Measurements from ENCODE around the gene EEF1G.

The EEF1G gene

DNA sequence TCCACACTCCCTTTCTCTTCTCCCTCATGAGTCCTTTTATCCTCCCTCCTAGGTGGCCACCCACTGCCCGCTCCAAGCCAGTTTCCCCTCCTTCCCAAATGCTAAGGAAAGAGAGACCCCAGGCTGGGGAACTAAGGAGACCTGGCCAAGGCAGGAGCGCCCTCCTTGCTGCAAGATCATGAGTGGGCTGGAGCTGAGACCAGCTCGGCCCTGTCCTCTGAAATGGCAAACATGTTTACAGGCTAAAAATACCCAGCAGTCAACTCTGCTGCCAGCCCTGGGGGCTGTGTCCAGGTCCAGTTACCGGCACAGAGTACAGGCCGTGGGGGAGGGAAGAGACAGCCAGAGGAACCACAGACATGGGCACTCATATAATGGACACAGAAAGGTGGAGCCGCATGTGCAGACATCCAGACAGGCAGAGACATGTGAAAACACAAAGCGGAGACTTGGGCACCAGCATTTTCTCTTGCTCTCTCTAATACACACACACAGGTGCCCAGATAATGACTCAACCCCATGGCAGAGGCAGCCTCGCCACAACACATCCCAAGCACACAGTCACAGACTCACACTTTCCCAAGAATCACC lies 25.9 kb downstream of the EEF1G start:
- H3K9me3 ChIP-seq (ENCODE audit: control insufficient read depth, insufficient read depth, low read length): no peaks in the 10 kb centered on the region
- no peaks in the 10 kb centered on the region for H3K36me3 ChIP-seq (ENCODE audit: control insufficient read depth, insufficient read depth, low read length)
- H3K4me3 ChIP-seq (ENCODE audit: low read depth, low read length): peak overlapping the region; percentile 73
- H3K27me3 ChIP-seq (ENCODE audit: control insufficient read depth, insufficient read depth, low read length): peaks cover 70% of the 10 kb centered on the region
- peak overlapping the region; percentile 8 for H3K9ac ChIP-seq (ENCODE audit: low read depth, low read length)
- peaks cover 25% of the 10 kb centered on the region for H3K4me1 ChIP-seq (ENCODE audit: control insufficient read depth, insufficient read depth, low read length)

GRCh38 chr11:62546929-62547625 lies 26.6 kb downstream of the EEF1G start:
- H3K4me1 ChIP-seq (ENCODE audit: control insufficient read depth, insufficient read depth, low read length): peaks cover 21% of the 10 kb centered on the region
- peak overlapping the region; percentile 73 for H3K4me3 ChIP-seq (ENCODE audit: low read depth, low read length)
- H3K27me3 ChIP-seq (ENCODE audit: control insufficient read depth, insufficient read depth, low read length): peaks cover 73% of the 10 kb centered on the region
- H3K9me3 ChIP-seq (ENCODE audit: control insufficient read depth, insufficient read depth, low read length): no peaks in the 10 kb centered on the region
- H3K9ac ChIP-seq (ENCODE audit: low read depth, low read length): peak overlapping the region; percentile 1
- no peaks in the 10 kb centered on the region for H3K36me3 ChIP-seq (ENCODE audit: control insufficient read depth, insufficient read depth, low read length)

DNA sequence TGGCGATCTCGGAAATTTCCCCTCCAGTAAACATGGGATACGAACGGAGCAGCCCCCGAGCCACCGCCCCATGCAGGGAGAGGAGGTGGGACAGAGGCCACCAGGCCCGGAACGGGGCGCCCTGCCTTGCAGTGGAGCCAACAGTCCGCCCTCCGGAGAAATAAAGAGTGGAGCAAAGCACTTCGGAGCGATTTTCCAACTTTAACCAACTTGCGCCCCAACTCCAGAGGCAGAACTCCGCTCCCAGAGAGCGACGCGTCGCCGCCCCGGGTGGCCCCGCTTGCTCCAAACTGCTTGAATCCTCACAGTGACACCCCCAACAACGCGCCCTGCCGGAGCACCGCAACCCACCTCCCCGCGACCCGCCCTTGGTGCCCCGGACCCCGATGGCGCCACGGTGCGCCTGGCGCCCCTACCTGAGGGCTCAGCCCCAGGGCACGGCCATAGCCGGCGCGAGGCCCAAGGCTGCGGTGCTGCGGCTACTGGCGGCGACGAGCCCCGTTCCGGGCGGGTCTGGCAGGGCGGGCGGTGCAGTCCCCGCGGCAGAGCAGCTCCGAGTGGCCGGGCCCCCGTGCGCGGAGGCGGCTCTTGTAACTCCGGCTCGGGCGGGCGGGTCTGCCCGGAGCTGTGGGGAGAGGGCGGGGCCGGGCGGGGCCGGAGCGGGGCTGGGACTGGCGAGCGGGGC lies 27.3 kb downstream of the EEF1G start, which contains the start of gene AHNAK:
Gene AHNAK, minus strand, starts transcription at position 563 of the 685 bp plus-strand sequence. CDS start 10,708 bp downstream, outside the sequence.
- Histone ChIP-seq H3K27me3 (ENCODE audit: control insufficient read depth, insufficient read depth, low read length) (peaks cover 74% of the 10 kb centered on the region), H3K9me3 (ENCODE audit: control insufficient read depth, insufficient read depth, low read length) (no peaks in the 10 kb centered on the region), H3K36me3 (ENCODE audit: control insufficient read depth, insufficient read depth, low read length) (no peaks in the 10 kb centered on the region), H3K4me1 (ENCODE audit: control insufficient read depth, insufficient read depth, low read length) (peaks cover 17% of the 10 kb centered on the region), H3K9ac (ENCODE audit: low read depth, low read length) (peak within 1 kb of the TSS; percentile 12), H3K4me3 (ENCODE audit: low read depth, low read length) (peak within 1 kb of the TSS; percentile 73)

GRCh38 chr11:62545437-62546243 lies 28.1 kb downstream of the EEF1G start:
- peaks cover 17% of the 10 kb centered on the region for H3K4me1 ChIP-seq (ENCODE audit: control insufficient read depth, insufficient read depth, low read length)
- no peaks in the 10 kb centered on the region for H3K36me3 ChIP-seq (ENCODE audit: control insufficient read depth, insufficient read depth, low read length)
- peak overlapping the region; percentile 54 for H3K9ac ChIP-seq (ENCODE audit: low read depth, low read length)
- peak overlapping the region; percentile 73 for H3K4me3 ChIP-seq (ENCODE audit: low read depth, low read length)
- peaks cover 70% of the 10 kb centered on the region for H3K27me3 ChIP-seq (ENCODE audit: control insufficient read depth, insufficient read depth, low read length)
- no peaks in the 10 kb centered on the region for H3K9me3 ChIP-seq (ENCODE audit: control insufficient read depth, insufficient read depth, low read length)

- Histone ChIP-seq H3K4me1 (ENCODE audit: control insufficient read depth, insufficient read depth, low read length) (peaks cover 17% of the 10 kb centered on the region), H3K27me3 (ENCODE audit: control insufficient read depth, insufficient read depth, low read length) (peaks cover 62% of the 10 kb centered on the region)
Observed at GRCh38 chr11:62544581-62545436, 28.9 kb downstream of the EEF1G start.

GRCh38 chr11:62543680-62544444 lies 29.8 kb downstream of the EEF1G start:
- peak overlapping the region; percentile 73 for H3K4me3 ChIP-seq (ENCODE audit: low read depth, low read length)
- no peaks in the 10 kb centered on the region for H3K36me3 ChIP-seq (ENCODE audit: control insufficient read depth, insufficient read depth, low read length)
- H3K9me3 ChIP-seq (ENCODE audit: control insufficient read depth, insufficient read depth, low read length): no peaks in the 10 kb centered on the region
- H3K9ac ChIP-seq (ENCODE audit: low read depth, low read length): no peak overlapping the region
- H3K27me3 ChIP-seq (ENCODE audit: control insufficient read depth, insufficient read depth, low read length): peaks cover 53% of the 10 kb centered on the region
- peaks cover 17% of the 10 kb centered on the region for H3K4me1 ChIP-seq (ENCODE audit: control insufficient read depth, insufficient read depth, low read length)

More at GRCh38 chr11:62544581-62545436, 28.9 kb downstream of the EEF1G start:
- Histone ChIP-seq H3K4me3 (ENCODE audit: low read depth, low read length) (peak overlapping the region; percentile 73), H3K9ac (ENCODE audit: low read depth, low read length) (peak overlapping the region; percentile 54), H3K9me3 (ENCODE audit: control insufficient read depth, insufficient read depth, low read length) (no peaks in the 10 kb centered on the region), H3K36me3 (ENCODE audit: control insufficient read depth, insufficient read depth, low read length) (no peaks in the 10 kb centered on the region)

GRCh38 chr11:62542750-62543567 lies 30.7 kb downstream of the EEF1G start:
- Histone ChIP-seq H3K4me3 (ENCODE audit: low read depth, low read length) (peak overlapping the region; percentile 55), H3K4me1 (ENCODE audit: control insufficient read depth, insufficient read depth, low read length) (peaks cover 17% of the 10 kb centered on the region), H3K9ac (ENCODE audit: low read depth, low read length) (no peak overlapping the region), H3K9me3 (ENCODE audit: control insufficient read depth, insufficient read depth, low read length) (no peaks in the 10 kb centered on the region), H3K36me3 (ENCODE audit: control insufficient read depth, insufficient read depth, low read length) (no peaks in the 10 kb centered on the region), H3K27me3 (ENCODE audit: control insufficient read depth, insufficient read depth, low read length) (peaks cover 44% of the 10 kb centered on the region)

- H3K4me1 ChIP-seq (ENCODE audit: control insufficient read depth, insufficient read depth, low read length): peaks cover 13% of the 10 kb centered on the region
- H3K36me3 ChIP-seq (ENCODE audit: control insufficient read depth, insufficient read depth, low read length): no peaks in the 10 kb centered on the region
- H3K9ac ChIP-seq (ENCODE audit: low read depth, low read length): no peak overlapping the region
- H3K27me3 ChIP-seq (ENCODE audit: control insufficient read depth, insufficient read depth, low read length): peaks cover 37% of the 10 kb centered on the region
- peak overlapping the region; percentile 42 for H3K4me3 ChIP-seq (ENCODE audit: low read depth, low read length)
- no peaks in the 10 kb centered on the region for H3K9me3 ChIP-seq (ENCODE audit: control insufficient read depth, insufficient read depth, low read length)
Observed at GRCh38 chr11:62542111-62542745, 31.5 kb downstream of the EEF1G start.

GRCh38 chr11:62540804-62541701 lies 32.6 kb downstream of the EEF1G start:
- H3K27me3 ChIP-seq (ENCODE audit: control insufficient read depth, insufficient read depth, low read length): peaks cover 33% of the 10 kb centered on the region
- H3K9ac ChIP-seq (ENCODE audit: low read depth, low read length): no peak overlapping the region
- H3K36me3 ChIP-seq (ENCODE audit: control insufficient read depth, insufficient read depth, low read length): no peaks in the 10 kb centered on the region
- no peak overlapping the region for H3K4me3 ChIP-seq (ENCODE audit: low read depth, low read length)
- peaks cover 13% of the 10 kb centered on the region for H3K4me1 ChIP-seq (ENCODE audit: control insufficient read depth, insufficient read depth, low read length)
- H3K9me3 ChIP-seq (ENCODE audit: control insufficient read depth, insufficient read depth, low read length): no peaks in the 10 kb centered on the region

Measured in iPS-15b (cell line).